Activated naive CD8-positive, alpha-beta T cell treated with anti-CD3 and anti-CD28 coated beads, Interleukin-2, amount 50 U/mL, for 24 hours (primary cell): Measurements from ENCODE around the gene SIM2.

ENCODE experiments used
- ATAC-seq: fragments of 150-1000 bp; cut with Tn5 transposase; one replicate; pipeline ENCODE4 v1.10.0; 2021
- DNase-seq: peaks from one replicate; pipeline ENCODE4 v3.0.0; 2021
- H3K27ac Mint-ChIP-seq: one replicate; pipeline ENCODE4 v1.8.0; 2021; ENCODE audit warnings: mild to moderate bottlenecking, mixed read lengths
- H3K27me3 Mint-ChIP-seq: one replicate; pipeline ENCODE4 v1.8.0; 2021; ENCODE audit warnings: mixed read lengths
- H3K36me3 Mint-ChIP-seq: one replicate; pipeline ENCODE4 v1.8.0; 2021; ENCODE audit warnings: low read depth, mixed read lengths
- H3K4me1 Mint-ChIP-seq: one replicate; pipeline ENCODE4 v1.8.0; 2021; ENCODE audit warnings: mixed read lengths
- H3K4me3 Mint-ChIP-seq: one replicate; pipeline ENCODE4 v1.8.0; 2021; ENCODE audit warnings: mild to moderate bottlenecking, moderate library complexity, mixed read lengths
- H3K9me3 Mint-ChIP-seq: one replicate; pipeline ENCODE4 v1.8.0; 2021; ENCODE audit warnings: mixed read lengths

SIM2 gene

GRCh38 chr21:36672737-36673136, 26.2 kb upstream of the SIM2 start:
- peaks cover 4% of the 10 kb centered on the region for H3K9me3 Mint-ChIP-seq
- no peak overlapping the region for H3K4me3 Mint-ChIP-seq
- no peak for DNase-seq
- ATAC-seq = no peak
- H3K27ac Mint-ChIP-seq = no peak overlapping the region
- no peaks in the 10 kb centered on the region for H3K4me1 Mint-ChIP-seq
- no peaks in the 10 kb centered on the region for H3K36me3 Mint-ChIP-seq
- H3K27me3 Mint-ChIP-seq = peaks cover 24% of the 10 kb centered on the region

DNA sequence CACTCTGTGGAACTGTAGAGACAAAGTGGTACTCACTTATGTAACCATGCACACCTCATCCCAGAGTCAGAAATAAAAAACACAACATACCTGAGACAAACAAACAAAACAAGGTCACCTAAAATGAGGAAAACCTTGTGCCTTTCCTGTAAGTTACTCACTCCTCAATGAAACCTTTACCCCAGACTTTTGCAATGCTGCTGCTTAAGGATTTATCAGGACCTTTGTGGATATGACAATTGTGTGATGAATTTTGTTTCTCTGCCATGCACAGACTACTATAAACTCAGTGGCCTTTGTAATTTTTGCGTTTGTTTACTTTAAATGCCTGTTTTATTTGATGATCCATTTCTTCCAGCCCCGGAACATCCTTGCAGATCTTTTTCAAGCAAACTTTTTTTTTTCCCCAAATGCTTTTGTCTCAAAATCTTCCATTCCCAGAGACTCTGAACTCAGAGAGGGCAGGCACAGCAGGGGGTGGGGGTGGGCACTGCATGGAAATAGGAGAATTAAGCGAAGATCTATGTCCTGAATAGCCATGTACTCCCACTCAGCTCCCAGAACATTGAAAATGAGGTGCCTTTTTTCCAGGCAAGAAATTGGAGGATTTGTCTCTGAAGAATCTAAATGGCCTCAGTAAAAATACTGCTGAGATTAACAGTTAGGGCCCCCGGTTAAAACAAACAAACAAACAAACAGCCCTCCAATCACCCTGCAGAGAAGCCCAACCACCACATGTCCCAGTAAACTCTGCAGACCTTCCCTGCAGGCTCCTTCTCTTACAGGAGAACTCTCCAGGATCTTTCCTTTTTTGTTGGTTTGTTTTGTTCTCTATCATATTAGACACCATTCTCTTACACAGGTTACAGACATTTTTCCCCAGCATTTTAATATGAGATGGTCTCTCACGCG, 22.6 kb upstream of the SIM2 start:
- no peak for ATAC-seq
- DNase-seq = no peak
- Mint-ChIP-seq H3K36me3 (peaks cover 1% of the 10 kb centered on the region), H3K27me3 (peaks cover 39% of the 10 kb centered on the region), H3K27ac (no peak overlapping the region), H3K4me1 (no peaks in the 10 kb centered on the region), H3K4me3 (no peak overlapping the region), H3K9me3 (peaks cover 12% of the 10 kb centered on the region)

- ATAC-seq = no peak
- H3K27ac Mint-ChIP-seq = no peak overlapping the region
- peaks cover 1% of the 10 kb centered on the region for H3K36me3 Mint-ChIP-seq
- no peak for DNase-seq
- H3K4me3 Mint-ChIP-seq = no peak overlapping the region
- H3K9me3 Mint-ChIP-seq = peaks cover 18% of the 10 kb centered on the region
- peaks cover 44% of the 10 kb centered on the region for H3K27me3 Mint-ChIP-seq
- H3K4me1 Mint-ChIP-seq = no peaks in the 10 kb centered on the region
Observed at GRCh38 chr21:36677443-36677842, 21.5 kb upstream of the SIM2 start.

DNA sequence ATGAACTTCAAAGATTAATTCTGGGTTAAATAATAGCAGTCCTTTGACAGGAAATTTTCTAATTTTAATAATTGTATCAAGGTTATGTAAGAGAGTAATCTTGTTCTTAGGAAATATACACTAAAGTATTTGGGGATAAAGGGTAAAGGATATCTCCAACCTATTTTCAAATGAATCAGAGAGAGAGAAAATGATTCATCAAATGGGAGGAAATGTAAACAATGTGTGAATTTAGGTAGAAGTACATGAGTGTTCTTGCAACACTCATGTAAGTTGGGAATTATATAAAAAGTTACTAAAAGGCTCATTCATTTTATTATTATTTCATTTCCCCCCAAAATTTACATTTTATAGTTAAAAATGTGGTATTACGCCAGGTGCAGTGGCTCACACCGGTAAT, 20.4 kb upstream of the SIM2 start:
- peaks cover 1% of the 10 kb centered on the region for H3K36me3 Mint-ChIP-seq
- peaks cover 53% of the 10 kb centered on the region for H3K27me3 Mint-ChIP-seq
- H3K27ac Mint-ChIP-seq = no peak overlapping the region
- H3K4me1 Mint-ChIP-seq = no peaks in the 10 kb centered on the region
- no peak for DNase-seq
- no peak overlapping the region for H3K4me3 Mint-ChIP-seq
- peaks cover 16% of the 10 kb centered on the region for H3K9me3 Mint-ChIP-seq
- ATAC-seq = no peak

DNA sequence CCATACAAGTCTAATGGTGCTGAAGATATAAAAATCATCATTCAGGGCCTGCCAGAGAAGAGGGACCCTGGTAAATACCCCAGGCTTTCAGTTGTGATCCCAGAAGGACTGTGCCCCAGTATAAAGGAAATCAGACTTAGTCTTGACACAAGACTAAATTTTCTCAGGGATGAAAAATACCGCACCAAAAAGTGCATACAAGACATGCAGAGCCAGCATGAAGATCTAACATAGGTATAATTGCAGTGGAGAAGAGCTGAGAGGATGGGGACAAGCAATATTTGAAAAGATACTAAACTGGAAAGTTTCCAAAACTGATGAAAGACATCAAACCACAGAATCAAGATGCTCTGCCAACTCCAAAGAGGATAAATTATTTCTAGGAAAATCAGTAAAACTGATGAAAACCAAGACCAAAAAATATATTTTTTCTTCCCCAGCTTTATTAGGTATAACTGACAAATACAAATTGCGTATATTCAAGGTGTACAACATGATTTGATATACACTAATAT, 17.7 kb upstream of the SIM2 start:
- Mint-ChIP-seq H3K27me3 (peaks cover 63% of the 10 kb centered on the region), H3K4me3 (no peak overlapping the region), H3K36me3 (peaks cover 1% of the 10 kb centered on the region), H3K9me3 (peaks cover 14% of the 10 kb centered on the region), H3K27ac (no peak overlapping the region), H3K4me1 (no peaks in the 10 kb centered on the region)
- DNase-seq = no peak
- no peak for ATAC-seq

DNA sequence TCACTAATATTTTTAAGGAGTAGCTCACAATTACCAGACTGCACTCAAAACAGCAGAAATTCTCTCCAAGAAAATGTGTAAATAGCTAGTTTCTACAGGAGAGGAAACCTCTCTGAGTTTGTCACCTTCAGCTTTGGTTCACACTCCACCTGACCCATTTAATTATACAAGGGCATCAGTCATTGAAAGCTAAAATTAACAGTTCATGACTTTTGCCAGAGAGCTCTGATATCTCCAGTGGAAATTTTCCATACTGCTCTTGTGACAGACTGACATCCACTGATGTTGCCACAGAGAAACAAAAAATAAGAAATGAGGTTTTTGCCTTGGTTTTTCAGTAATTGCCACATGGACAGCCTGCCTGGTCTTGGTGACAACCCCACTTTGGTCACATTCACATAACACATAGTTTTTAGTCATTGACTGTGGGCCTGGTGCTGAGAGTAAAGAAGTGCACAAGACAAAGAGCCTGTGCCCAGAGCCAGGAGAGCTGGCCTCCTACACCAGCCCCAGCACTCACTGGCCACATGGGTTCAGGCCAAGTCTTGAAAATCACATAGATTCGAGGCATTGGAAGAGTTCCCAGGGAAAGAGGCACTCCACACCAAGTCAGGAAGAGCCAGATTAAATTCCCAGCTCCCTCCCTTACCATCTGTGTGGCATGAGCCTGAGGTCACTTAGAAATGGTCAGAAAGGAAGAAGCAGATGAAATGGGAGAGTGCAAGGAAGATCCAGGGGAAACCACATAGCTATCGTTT, 13.8 kb upstream of the SIM2 start:
- DNase-seq (no peak), ATAC-seq (no peak)
- peaks cover 67% of the 10 kb centered on the region for H3K27me3 Mint-ChIP-seq
- H3K9me3 Mint-ChIP-seq = peaks cover 12% of the 10 kb centered on the region
- H3K27ac Mint-ChIP-seq = no peak overlapping the region
- H3K36me3 Mint-ChIP-seq = peaks cover 1% of the 10 kb centered on the region
- H3K4me3 Mint-ChIP-seq = no peak overlapping the region
- no peaks in the 10 kb centered on the region for H3K4me1 Mint-ChIP-seq

DNA sequence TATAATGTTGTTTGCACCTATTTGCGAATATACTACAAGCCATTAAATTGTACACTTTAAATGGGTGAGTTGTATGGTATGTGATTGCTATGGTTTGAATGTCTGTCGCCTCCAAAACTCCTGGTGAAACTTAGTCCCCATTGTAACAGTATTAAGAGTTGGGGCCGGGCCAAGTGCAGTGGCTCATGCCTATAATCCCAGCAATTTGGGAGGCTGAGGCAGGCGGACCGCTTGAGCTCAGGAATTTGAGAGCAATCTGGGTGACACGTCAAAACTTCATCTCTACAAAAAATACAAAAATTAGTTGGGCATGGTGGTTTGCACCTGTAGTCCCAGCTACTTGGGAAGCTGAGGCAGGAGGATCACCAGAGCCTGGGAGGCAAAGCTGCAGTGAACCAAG, 12.0 kb upstream of the SIM2 start:
- H3K36me3 Mint-ChIP-seq = no peaks in the 10 kb centered on the region
- H3K27me3 Mint-ChIP-seq = peaks cover 77% of the 10 kb centered on the region
- no peaks in the 10 kb centered on the region for H3K4me1 Mint-ChIP-seq
- DNase-seq (no peak), ATAC-seq (no peak)
- H3K4me3 Mint-ChIP-seq = no peak overlapping the region
- H3K9me3 Mint-ChIP-seq = peaks cover under 1% of the 10 kb centered on the region
- H3K27ac Mint-ChIP-seq = no peak overlapping the region

DNA sequence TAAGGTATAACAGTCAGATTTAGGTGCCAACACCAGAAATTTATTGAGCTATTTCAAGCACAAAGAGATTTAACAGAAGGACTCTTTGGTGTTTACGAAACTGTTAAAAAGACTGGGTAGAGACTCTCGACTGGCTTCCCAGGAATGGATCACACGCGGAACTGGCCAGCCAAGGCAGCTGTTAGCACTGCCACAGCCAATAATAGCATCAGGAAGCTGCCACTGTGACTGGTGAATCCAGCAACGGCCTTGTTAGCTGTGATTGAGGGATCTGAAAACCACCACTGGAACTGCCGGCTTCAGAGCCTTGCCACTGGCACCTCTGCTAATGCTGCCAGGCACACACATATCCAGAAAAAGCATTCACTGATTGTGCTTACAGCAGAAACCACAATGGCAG, 10.6 kb upstream of the SIM2 start:
- Mint-ChIP-seq H3K9me3 (no peaks in the 10 kb centered on the region), H3K27me3 (peaks cover 73% of the 10 kb centered on the region)
- ATAC-seq = no peak

GRCh38 chr21:36689324-36689723, 9.6 kb upstream of the SIM2 start:
- no peak overlapping the region for H3K27ac Mint-ChIP-seq
- no peak overlapping the region for H3K4me3 Mint-ChIP-seq
- peaks cover 74% of the 10 kb centered on the region for H3K27me3 Mint-ChIP-seq
- ATAC-seq = no peak
- DNase-seq = no peak
- no peaks in the 10 kb centered on the region for H3K9me3 Mint-ChIP-seq
- peaks cover 5% of the 10 kb centered on the region for H3K4me1 Mint-ChIP-seq
- peaks cover 3% of the 10 kb centered on the region for H3K36me3 Mint-ChIP-seq

More for the DNA sequence above, 10.6 kb upstream of the SIM2 start:
- Mint-ChIP-seq H3K27ac (no peak overlapping the region), H3K4me1 (no peaks in the 10 kb centered on the region), H3K4me3 (no peak overlapping the region), H3K36me3 (peaks cover 3% of the 10 kb centered on the region)
- DNase-seq = no peak

DNA sequence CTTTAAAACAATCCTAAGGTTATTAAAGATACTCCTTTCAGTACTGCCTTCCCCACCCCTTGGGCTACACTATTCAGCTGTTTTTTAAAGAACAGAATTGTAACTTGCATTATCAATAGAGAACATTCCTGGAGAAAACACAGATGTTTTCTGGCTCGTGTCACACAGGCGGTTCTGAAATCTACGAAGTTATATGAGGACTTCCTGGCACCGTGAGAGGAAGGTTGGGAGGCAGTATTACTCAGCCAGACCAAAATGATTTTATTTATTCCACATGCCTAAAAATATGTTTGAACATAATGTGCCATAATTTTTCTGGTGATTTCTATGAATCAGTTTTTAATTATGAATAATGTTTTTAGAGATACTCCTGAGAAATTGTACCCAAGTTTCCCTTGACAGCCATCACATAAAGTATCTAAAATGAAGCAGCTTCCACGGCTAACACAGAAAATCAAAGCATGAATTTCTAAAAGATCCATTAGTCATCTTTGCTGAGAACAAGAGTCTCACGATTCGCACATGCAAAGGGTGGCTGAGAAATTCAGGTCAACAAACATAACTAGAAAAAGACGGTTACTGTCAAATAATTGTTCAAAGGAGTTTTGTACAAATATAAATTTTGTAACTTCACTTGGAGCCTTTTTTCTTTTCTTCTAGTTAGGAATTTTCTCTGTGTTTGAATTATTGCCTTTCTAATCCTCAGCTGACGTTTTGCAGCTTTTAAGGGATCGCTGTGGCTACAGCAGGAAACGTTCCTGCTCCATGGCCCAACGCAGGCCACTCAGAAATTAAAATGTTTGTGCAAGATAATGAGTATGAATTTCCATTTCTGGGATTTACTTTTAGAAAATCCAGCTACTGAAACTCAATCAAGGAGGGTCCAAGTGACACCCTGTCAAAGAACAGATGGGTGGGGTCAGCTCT, 8.0 kb upstream of the SIM2 start:
- DNase-seq = no peak
- peaks cover 5% of the 10 kb centered on the region for H3K4me1 Mint-ChIP-seq
- peaks cover 80% of the 10 kb centered on the region for H3K27me3 Mint-ChIP-seq
- H3K27ac Mint-ChIP-seq = no peak overlapping the region
- no peak overlapping the region for H3K4me3 Mint-ChIP-seq
- H3K9me3 Mint-ChIP-seq = no peaks in the 10 kb centered on the region
- H3K36me3 Mint-ChIP-seq = peaks cover 3% of the 10 kb centered on the region
- ATAC-seq = no peak

DNA sequence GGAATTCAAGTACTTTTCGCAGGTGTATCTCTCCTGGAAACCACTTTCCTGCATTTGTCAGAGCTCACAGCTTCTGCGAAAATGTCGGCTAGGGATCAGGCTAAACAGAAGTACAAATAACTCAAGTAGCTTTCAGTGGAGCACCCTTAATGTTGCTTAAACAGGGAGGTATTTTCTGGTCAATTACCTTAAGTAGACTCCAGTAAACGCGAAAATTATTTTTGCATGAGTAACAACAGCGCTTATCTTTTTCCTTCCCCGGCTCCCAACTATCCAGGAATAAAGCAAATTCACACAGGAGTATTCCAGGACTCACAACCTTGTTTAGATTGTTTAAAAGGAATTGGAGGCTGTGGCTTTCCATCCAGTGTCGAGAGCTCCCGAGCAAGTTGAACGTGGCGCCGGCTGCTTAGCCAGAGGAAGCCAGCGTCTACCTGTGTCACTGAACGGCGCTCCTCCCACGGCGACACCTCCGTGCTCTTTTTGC, 7.3 kb upstream of the SIM2 start:
- ATAC-seq (no peak), DNase-seq (no peak)
- Mint-ChIP-seq H3K27ac (no peak overlapping the region), H3K4me1 (peaks cover 5% of the 10 kb centered on the region), H3K36me3 (peaks cover 3% of the 10 kb centered on the region), H3K27me3 (peaks cover 87% of the 10 kb centered on the region), H3K9me3 (no peaks in the 10 kb centered on the region), H3K4me3 (no peak overlapping the region)

- Mint-ChIP-seq H3K4me3 (no peak overlapping the region), H3K27me3 (peaks cover 87% of the 10 kb centered on the region), H3K27ac (no peak overlapping the region), H3K9me3 (no peaks in the 10 kb centered on the region), H3K4me1 (peaks cover 8% of the 10 kb centered on the region), H3K36me3 (peaks cover 3% of the 10 kb centered on the region)
- DNase-seq (no peak), ATAC-seq (no peak)
Observed at GRCh38 chr21:36692114-36692834, 6.6 kb upstream of the SIM2 start.

GRCh38 chr21:36692835-36693488, 6.0 kb upstream of the SIM2 start:
- DNase-seq (no peak), ATAC-seq (no peak)
- Mint-ChIP-seq H3K27ac (no peak overlapping the region), H3K27me3 (peaks cover 85% of the 10 kb centered on the region), H3K4me3 (no peak overlapping the region), H3K9me3 (no peaks in the 10 kb centered on the region), H3K36me3 (peaks cover 3% of the 10 kb centered on the region), H3K4me1 (peaks cover 8% of the 10 kb centered on the region)
